ENCODE measurements around the gene TIGD3. TPM values are rescaled to one million over a fixed set of nuclear protein-coding genes. Genes with fewer than 3 reads are reported as not detected.

TIGD3 gene
- total and polyA plus RNA-seq, 9 donors, result 0.11 to 0.72 (median 0.33) TPM; not detected in 2

DNA sequence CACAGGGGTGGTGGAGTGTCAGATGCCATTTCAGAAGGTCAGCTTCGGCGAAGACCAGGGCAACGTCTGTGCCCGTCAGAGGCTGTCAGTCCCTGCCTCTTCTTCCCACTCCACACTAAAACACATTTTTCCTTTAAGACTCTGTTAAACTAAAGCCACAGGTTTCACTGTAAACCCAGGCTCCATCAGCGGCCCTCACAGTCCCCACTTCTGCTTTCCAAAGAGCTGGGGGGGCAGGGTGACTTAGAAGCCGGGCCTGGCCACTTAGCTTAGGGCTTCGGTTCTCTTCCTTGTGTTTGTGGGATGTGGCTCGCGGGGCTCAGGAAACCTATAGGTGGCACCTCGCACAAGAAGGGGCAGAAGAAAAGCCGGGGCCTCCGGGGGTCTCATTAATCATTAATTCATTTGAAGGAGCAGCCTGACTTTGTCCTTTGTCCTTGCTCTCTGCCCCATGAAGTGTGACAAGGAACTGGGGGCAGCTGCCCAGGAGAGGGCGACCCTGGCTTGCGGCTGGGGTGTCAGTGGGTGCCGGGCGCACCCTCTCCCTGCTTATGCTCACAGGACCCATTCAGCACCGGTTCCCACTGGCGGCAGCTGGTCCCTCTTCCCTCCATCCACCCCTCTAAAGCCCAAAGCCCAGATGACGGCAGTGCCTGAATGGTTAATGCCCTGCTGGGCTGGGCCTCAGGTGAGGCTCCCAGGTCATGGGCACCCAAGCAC, 23.8 kb downstream of the TIGD3 start:
- Histone ChIP-seq H3K27ac (no peak overlapping the region), H3K4me3 (no peak overlapping the region), H3K4me1 (ENCODE audit: insufficient read depth) (peaks cover 8% of the 10 kb centered on the region), H3K27me3 (no peaks in the 10 kb centered on the region), H3K9me3 (no peaks in the 10 kb centered on the region), H3K36me3 (no peaks in the 10 kb centered on the region)
- no peak for DNase-seq
- no peak for TF ChIP-seq POLR2A (IDR thresholded peaks at IDR 0.05)
- no peak for TF ChIP-seq EP300 (IDR thresholded peaks at IDR 0.05)
- TF ChIP-seq, protein P1, sequence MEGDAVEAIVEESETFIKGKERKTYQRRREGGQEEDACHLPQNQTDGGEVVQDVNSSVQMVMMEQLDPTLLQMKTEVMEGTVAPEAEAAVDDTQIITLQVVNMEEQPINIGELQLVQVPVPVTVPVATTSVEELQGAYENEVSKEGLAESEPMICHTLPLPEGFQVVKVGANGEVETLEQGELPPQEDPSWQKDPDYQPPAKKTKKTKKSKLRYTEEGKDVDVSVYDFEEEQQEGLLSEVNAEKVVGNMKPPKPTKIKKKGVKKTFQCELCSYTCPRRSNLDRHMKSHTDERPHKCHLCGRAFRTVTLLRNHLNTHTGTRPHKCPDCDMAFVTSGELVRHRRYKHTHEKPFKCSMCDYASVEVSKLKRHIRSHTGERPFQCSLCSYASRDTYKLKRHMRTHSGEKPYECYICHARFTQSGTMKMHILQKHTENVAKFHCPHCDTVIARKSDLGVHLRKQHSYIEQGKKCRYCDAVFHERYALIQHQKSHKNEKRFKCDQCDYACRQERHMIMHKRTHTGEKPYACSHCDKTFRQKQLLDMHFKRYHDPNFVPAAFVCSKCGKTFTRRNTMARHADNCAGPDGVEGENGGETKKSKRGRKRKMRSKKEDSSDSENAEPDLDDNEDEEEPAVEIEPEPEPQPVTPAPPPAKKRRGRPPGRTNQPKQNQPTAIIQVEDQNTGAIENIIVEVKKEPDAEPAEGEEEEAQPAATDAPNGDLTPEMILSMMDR (IDR thresholded peaks at IDR 0.05), result no peak
- WGBS, 3 donors, result 88 to 89% (median 89%) methylated on average over 19 of the region's 19 CpGs
- intact Hi-C loops (cut with DNase I), result no loop called here

DNA sequence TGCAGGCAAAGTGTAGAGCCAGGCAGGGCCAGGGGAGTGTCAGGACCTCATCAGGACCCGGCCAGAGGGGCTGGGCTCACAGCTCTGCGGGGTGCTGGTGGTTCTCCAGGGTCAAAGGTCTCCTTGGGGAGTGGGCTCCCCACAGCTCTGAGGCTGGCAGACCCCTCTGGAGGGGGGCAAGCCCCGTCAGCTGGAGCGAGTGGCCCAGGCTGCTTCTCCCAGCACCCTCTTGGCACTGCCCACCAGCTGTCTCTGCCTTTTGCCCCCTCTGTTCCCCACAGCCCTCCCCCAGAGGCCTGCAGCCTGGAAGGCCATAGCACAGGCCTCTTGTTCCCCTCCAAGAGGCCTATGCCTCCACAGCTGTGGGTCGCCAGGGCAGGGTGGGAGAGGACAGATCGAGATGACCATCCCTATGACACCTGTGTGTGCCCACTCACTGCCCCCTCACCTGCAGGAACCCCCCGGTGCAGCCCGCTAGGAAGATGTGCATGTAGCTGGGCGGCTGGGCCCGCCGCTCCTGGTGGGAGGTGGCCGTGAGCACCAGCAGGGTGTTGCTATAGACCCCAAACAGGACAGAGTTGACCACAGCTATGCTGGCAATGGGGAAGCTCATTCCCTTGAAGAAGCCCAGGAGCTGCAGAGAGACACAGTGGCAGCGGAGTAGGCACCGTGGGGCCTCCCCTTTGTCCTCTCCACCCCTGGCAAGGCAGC, 24.5 kb downstream of the TIGD3 start:
- Histone ChIP-seq H3K4me3 (no peak overlapping the region), H3K4me1 (ENCODE audit: insufficient read depth) (peaks cover 12% of the 10 kb centered on the region), H3K36me3 (no peaks in the 10 kb centered on the region), H3K27me3 (no peaks in the 10 kb centered on the region), H3K27ac (no peak overlapping the region), H3K9me3 (no peaks in the 10 kb centered on the region)
- intact Hi-C loops (cut with DNase I), result no loop called here
- TF ChIP-seq EP300 (IDR thresholded peaks at IDR 0.05), result no peak
- TF ChIP-seq POLR2A (IDR thresholded peaks at IDR 0.05), result no peak
- TF ChIP-seq, protein P1 (IDR thresholded peaks at IDR 0.05), result no peak
- DNase-seq, result no peak
- 89 to 93% (median 91%) methylated on average over 14 of the region's 14 CpGs for WGBS, 3 donors

DNA sequence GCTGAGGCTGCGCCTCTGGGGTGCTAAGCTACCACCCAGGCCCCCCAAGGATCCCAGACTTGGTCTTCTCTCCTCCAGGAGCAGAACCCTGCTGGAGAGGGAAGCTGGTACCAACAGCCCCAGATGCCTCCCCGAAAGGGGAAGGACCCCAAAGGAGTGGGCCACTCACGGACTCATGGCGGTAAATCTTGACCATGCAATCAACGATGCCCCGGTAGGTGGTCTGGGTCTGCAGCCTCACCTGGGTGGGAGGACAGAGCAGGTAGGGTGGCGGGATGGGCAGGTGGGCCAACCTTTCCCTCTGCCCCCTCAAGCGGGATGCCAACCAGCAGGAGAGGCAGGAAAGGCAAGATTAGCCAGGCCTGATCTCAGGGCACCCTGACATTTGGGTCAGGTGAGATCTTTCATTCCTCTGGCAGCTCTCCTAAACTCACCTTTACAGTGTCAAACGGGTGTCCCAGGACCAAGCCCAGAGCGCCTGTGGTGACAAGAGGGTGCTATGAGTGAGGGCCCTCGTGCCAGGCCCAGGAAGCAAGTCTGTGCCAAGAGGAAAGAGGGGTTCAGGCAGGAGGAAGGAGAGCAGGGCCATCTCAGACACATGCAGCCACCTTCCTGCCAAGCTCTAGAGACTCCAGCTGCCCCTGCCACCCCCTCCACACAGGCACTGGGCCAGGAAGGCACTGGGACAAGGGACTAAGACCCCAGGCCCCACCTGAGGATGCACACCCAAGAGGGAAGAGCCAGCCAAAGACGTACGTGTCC, 25.3 kb downstream of the TIGD3 start:
- Histone ChIP-seq H3K27ac (no peak overlapping the region), H3K9me3 (no peaks in the 10 kb centered on the region), H3K4me3 (no peak overlapping the region), H3K4me1 (ENCODE audit: insufficient read depth) (peaks cover 13% of the 10 kb centered on the region), H3K27me3 (no peaks in the 10 kb centered on the region), H3K36me3 (no peaks in the 10 kb centered on the region)
- intact Hi-C loops (cut with DNase I), result loop anchor here in 3 of 4 donors (5.0 kb wide), 3 partner anchors 37 to 132 kb away; no protein-coding TSS in a partner anchor
- WGBS, 3 donors, result 91 to 93% (median 93%) methylated on average over 13 of the region's 13 CpGs
- no peak for DNase-seq
- no peak for TF ChIP-seq EP300 (IDR thresholded peaks at IDR 0.05)
- TF ChIP-seq POLR2A (IDR thresholded peaks at IDR 0.05), result no peak
- TF ChIP-seq, protein P1 (IDR thresholded peaks at IDR 0.05), result no peak

DNA sequence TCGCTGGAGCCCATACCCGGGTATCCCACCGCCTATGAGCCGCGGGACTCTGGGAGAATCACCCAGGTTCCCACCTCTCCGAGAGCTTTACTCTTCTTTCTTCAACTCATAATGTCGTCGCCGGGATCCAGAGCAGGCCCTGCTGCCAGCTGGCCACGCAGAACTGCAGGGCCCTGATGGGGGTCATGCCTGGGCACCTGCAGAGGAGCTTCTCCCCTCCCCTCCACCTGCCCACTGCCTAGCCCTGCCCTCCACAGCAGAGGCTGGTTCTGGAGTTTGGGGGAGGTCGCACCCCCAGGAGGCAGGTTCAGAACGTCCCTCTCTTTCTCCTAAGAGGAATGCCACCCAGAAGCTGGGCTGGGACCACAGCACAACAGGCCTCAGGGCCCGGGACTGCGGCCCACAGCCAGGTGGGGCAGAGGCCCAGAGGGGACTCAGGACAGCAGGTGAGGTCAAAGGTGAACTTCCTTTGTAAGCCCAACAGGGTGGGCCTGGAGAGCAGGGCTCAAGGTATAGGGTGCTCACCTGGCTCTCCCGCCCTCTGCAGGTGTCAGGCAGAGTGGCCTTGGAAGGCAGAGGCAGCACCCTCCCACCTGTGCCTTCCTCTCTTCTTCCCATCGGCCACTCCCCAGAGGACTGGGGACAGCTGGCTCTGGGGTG, 26.0 kb downstream of the TIGD3 start:
- intact Hi-C loops (cut with DNase I), result loop anchor here in 3 of 4 donors (5.0 kb wide), 3 partner anchors 37 to 132 kb away; no protein-coding TSS in a partner anchor
- Histone ChIP-seq H3K4me1 (ENCODE audit: insufficient read depth) (peaks cover 13% of the 10 kb centered on the region), H3K27me3 (no peaks in the 10 kb centered on the region), H3K9me3 (no peaks in the 10 kb centered on the region), H3K4me3 (no peak overlapping the region), H3K27ac (peak overlapping the region in 1 of 2 donors; percentile 4), H3K36me3 (no peaks in the 10 kb centered on the region)
- no peak for TF ChIP-seq POLR2A (IDR thresholded peaks at IDR 0.05)
- no peak for TF ChIP-seq EP300 (IDR thresholded peaks at IDR 0.05)
- TF ChIP-seq, protein P1 (IDR thresholded peaks at IDR 0.05), result no peak
- 86 to 91% (median 87%) methylated on average over 16 of the region's 16 CpGs for WGBS, 3 donors
- DNase-seq, result no peak
